Type B pancreatic cell (in vitro differentiated cells): Measurements from ENCODE around the gene CCDC124. TPM values are rescaled to one million over a fixed set of nuclear protein-coding genes. Genes with fewer than 3 reads are reported as not detected.

Experiments
- DNase-seq: peaks from one replicate; pipeline ENCODE4 v3.0.0; 2021; ENCODE audit warnings: mixed read lengths; ENCODE audit not compliant: unreplicated experiment; ENCODE audit errors: extremely low spot score
- H3K27ac Mint-ChIP-seq: 2 replicates; pipeline ENCODE4 v1.8.0; 2021; ENCODE audit warnings: mild to moderate bottlenecking, mixed read lengths
- H3K27me3 Mint-ChIP-seq: 2 replicates; pipeline ENCODE4 v1.8.0; 2021; ENCODE audit warnings: mixed read lengths
- H3K36me3 Mint-ChIP-seq: 2 replicates; pipeline ENCODE4 v1.8.0; 2021; ENCODE audit warnings: mixed read lengths
- H3K4me1 Mint-ChIP-seq: one replicate; pipeline ENCODE4 v1.8.0; 2021; ENCODE audit warnings: mixed read lengths; ENCODE audit not compliant: unreplicated experiment
- H3K4me3 Mint-ChIP-seq: 2 replicates; pipeline ENCODE4 v1.8.0; 2021; ENCODE audit warnings: mild to moderate bottlenecking, mixed read lengths
- H3K9me3 Mint-ChIP-seq: 2 replicates; pipeline ENCODE4 v1.8.0; 2021; ENCODE audit warnings: mixed read lengths
- CTCF ChIP-seq: fragments of 200-600 bp; sonication (generic); conservative IDR thresholded peaks from 2 replicates; pipeline ENCODE4 v1.5.0; 2021; ENCODE audit warnings: antibody characterized with exemption, mild to moderate bottlenecking
- total RNA-seq: library from RNA; stranded (reverse); gene quantifications from 2 replicates; pipeline ENCODE4 v1.2.1, GENCODE V29; 2021; ENCODE audit warnings: low replicate concordance

CCDC124 gene
- total RNA-seq, 1 donor from 2014 or later = 90.9 TPM

GRCh38 chr19:17889609-17890214 lies 43.1 kb upstream of the CCDC124 start:
- no peaks in the 10 kb centered on the region for H3K9me3 Mint-ChIP-seq
- TF ChIP-seq CTCF = no peak
- no peak for DNase-seq
- no peak overlapping the region for H3K4me3 Mint-ChIP-seq
- H3K27me3 Mint-ChIP-seq = peaks cover 29% of the 10 kb centered on the region
- no peak overlapping the region for H3K27ac Mint-ChIP-seq
- no peaks in the 10 kb centered on the region for H3K4me1 Mint-ChIP-seq
- no peaks in the 10 kb centered on the region for H3K36me3 Mint-ChIP-seq

GRCh38 chr19:17893766-17894165 lies 39.0 kb upstream of the CCDC124 start:
- Mint-ChIP-seq H3K4me1 (no peaks in the 10 kb centered on the region), H3K36me3 (no peaks in the 10 kb centered on the region), H3K27me3 (peaks cover 37% of the 10 kb centered on the region), H3K27ac (no peak overlapping the region), H3K9me3 (no peaks in the 10 kb centered on the region), H3K4me3 (no peak overlapping the region)
- no peak for DNase-seq
- TF ChIP-seq CTCF = no peak

- peaks cover 33% of the 10 kb centered on the region for H3K27me3 Mint-ChIP-seq
- no peak for TF ChIP-seq CTCF
- no peak overlapping the region for H3K4me3 Mint-ChIP-seq
- DNase-seq = no peak
- H3K4me1 Mint-ChIP-seq = no peaks in the 10 kb centered on the region
- no peaks in the 10 kb centered on the region for H3K36me3 Mint-ChIP-seq
- no peak overlapping the region for H3K27ac Mint-ChIP-seq
- H3K9me3 Mint-ChIP-seq = no peaks in the 10 kb centered on the region
These were observed 30.1 kb upstream of the CCDC124 start for GRCh38 chr19:17902701-17903100.

GRCh38 chr19:17908244-17908643 lies 24.6 kb upstream of the CCDC124 start:
- Mint-ChIP-seq H3K4me3 (no peak overlapping the region), H3K27me3 (no peaks in the 10 kb centered on the region), H3K4me1 (no peaks in the 10 kb centered on the region), H3K27ac (no peak overlapping the region), H3K9me3 (no peaks in the 10 kb centered on the region), H3K36me3 (no peaks in the 10 kb centered on the region)
- no peak for DNase-seq
- TF ChIP-seq CTCF = no peak

GRCh38 chr19:17909003-17909732 lies 23.6 kb upstream of the CCDC124 start:
- H3K27ac Mint-ChIP-seq = no peak overlapping the region
- no peak for TF ChIP-seq CTCF
- H3K9me3 Mint-ChIP-seq = no peaks in the 10 kb centered on the region
- no peaks in the 10 kb centered on the region for H3K27me3 Mint-ChIP-seq
- no peak overlapping the region for H3K4me3 Mint-ChIP-seq
- H3K36me3 Mint-ChIP-seq = no peaks in the 10 kb centered on the region
- no peak for DNase-seq
- H3K4me1 Mint-ChIP-seq = no peaks in the 10 kb centered on the region
